SK-N-SH (cell line): ENCODE results near the gene UBTF. TPM values are rescaled to one million over a fixed set of nuclear protein-coding genes. Genes with fewer than 3 reads are reported as not detected.

Experiments used
- CTCF ChIA-PET: fragments of 300-600, 350-600 bp; formaldehyde crosslinking; extraction: SDS; loops from one replicate; lab custom pipeline; 2021; lab: Yijun Ruan, JAX
- POLR2A ChIA-PET: fragments of 350-600 bp; sonication (Branson Sonifier 250); formaldehyde crosslinking; extraction: SDS; loops from one replicate; lab custom pipeline; 2020; ENCODE audit warnings: antibody characterized with exemption, inconsistent platforms; lab: Yijun Ruan, JAX
- DNase-seq: peaks from one replicate; pipeline ENCODE4 v3.0.0; 2012
- H2AFZ ChIP-seq: fragments of 200-600 bp; sonication (generic); 2 replicates; pipeline ENCODE4 v1.8.1; 2016; ENCODE audit warnings: antibody characterized with exemption, mild to moderate bottlenecking, low read depth
- H3F3A ChIP-seq: fragments of 200-600 bp; sonication (generic); replicated peaks from 2 replicates; pipeline ENCODE3; 2016; ENCODE audit warnings: antibody characterized with exemption, mild to moderate bottlenecking; ENCODE audit not compliant: insufficient read depth
- H3K27ac ChIP-seq, 2 experiments: fragments of 200-500 bp in 1 of 2; fragments of 200-600 bp in 1 of 2; sonication (Bioruptor generic) in 1 of 2; sonication (generic), shearing (Covaris generic) in 1 of 2; 2 replicates each; pipeline versions ENCODE4 v1.5.1 to v1.6.1; 2014 to 2016; ENCODE audit warnings: low read depth in 2 of 2, inconsistent platforms in 1 of 2, low read length in 1 of 2, mild to moderate bottlenecking in 1 of 2, mixed read lengths in 1 of 2
- H3K27me3 ChIP-seq: fragments of 200-600 bp; sonication (generic), shearing (Covaris generic); 2 replicates; pipeline ENCODE4 v1.6.1; 2016; ENCODE audit warnings: mixed run types; ENCODE audit not compliant: insufficient read depth
- H3K36me3 ChIP-seq, 2 experiments: fragments of 200-500 bp in 1 of 2; fragments of 200-600 bp in 1 of 2; sonication (Bioruptor generic) in 1 of 2; sonication (generic) in 1 of 2; replicated peaks in 1 of 2; 2 replicates each; pipeline versions ENCODE3 to v1.5.1; 2014 to 2016; ENCODE audit warnings: low read length in 1 of 2, mild to moderate bottlenecking in 1 of 2; ENCODE audit not compliant: insufficient read depth in 2 of 2, control insufficient read depth in 1 of 2
- H3K4me1 ChIP-seq, 2 experiments: fragments of 200-500 bp in 1 of 2; fragments of 200-600 bp in 1 of 2; sonication (Bioruptor generic) in 1 of 2; sonication (generic), shearing (Covaris generic) in 1 of 2; 2 replicates each; pipeline versions ENCODE4 v1.5.1 to v1.6.1; 2014 to 2016; ENCODE audit warnings: low read depth in 1 of 2, low read length in 1 of 2, mixed run types in 1 of 2; ENCODE audit not compliant: insufficient read depth in 2 of 2, control insufficient read depth in 1 of 2
- H3K4me2 ChIP-seq: fragments of 200-600 bp; sonication (generic), shearing (Covaris generic); 2 replicates; pipeline ENCODE4 v1.6.1; 2017; ENCODE audit warnings: mixed run types
- H3K4me3 ChIP-seq, 2 experiments: fragments of 200-500 bp in 1 of 2; fragments of 200-600 bp in 1 of 2; sonication (Bioruptor generic) in 1 of 2; sonication (generic), shearing (Covaris generic) in 1 of 2; 2 replicates each; pipeline versions ENCODE4 v1.5.1 to v1.8.1; 2014 to 2016; ENCODE audit warnings: low read depth in 2 of 2, inconsistent platforms in 1 of 2, low read length in 1 of 2, mild to moderate bottlenecking in 1 of 2, mixed read lengths in 1 of 2, moderate library complexity in 1 of 2
- H3K79me2 ChIP-seq: fragments of 200-600 bp; sonication (generic); 2 replicates; pipeline ENCODE4 v1.8.1; 2017; ENCODE audit warnings: mild to moderate bottlenecking; ENCODE audit not compliant: insufficient read depth
- H3K9ac ChIP-seq: fragments of 200-600 bp; sonication (generic); 2 replicates; pipeline ENCODE4 v1.6.1; 2017; ENCODE audit warnings: mixed run types
- H3K9me2 ChIP-seq: fragments of 200-600 bp; sonication (generic); 2 replicates; pipeline ENCODE4 v1.6.1; 2017; ENCODE audit warnings: mixed run types
- H3K9me3 ChIP-seq: fragments of 200-600 bp; sonication (generic); 2 replicates; pipeline ENCODE4 v1.6.1; 2017; ENCODE audit warnings: mixed run types, mild to moderate bottlenecking, moderate library complexity
- H4K20me1 ChIP-seq: fragments of 200-600 bp; sonication (generic); 2 replicates; pipeline ENCODE4 v1.6.1; 2017; ENCODE audit warnings: mild to moderate bottlenecking, mixed run types; ENCODE audit not compliant: insufficient read depth
- EP300 ChIP-seq, 2 experiments: IDR thresholded peaks; 2 replicates each; pipeline versions ENCODE4 v1.4.0 to v1.6.1; 2012; ENCODE audit warnings: borderline replicate concordance in 1 of 2, low read depth in 1 of 2, low read length in 1 of 2
- EZH2phosphoT487 ChIP-seq: fragments of 200-600 bp; sonication (generic); IDR thresholded peaks from 2 replicates; pipeline ENCODE4 v1.6.1; 2017; ENCODE audit warnings: low read depth, mixed run types, mild to moderate bottlenecking, antibody characterized with exemption, moderate library complexity, borderline replicate concordance
- FOSL2 ChIP-seq: IDR thresholded peaks from 2 replicates; pipeline ENCODE4 v1.4.0; 2012; ENCODE audit warnings: low read depth, mild to moderate bottlenecking, moderate library complexity, borderline replicate concordance
- FOXM1 ChIP-seq: IDR thresholded peaks from 2 replicates; pipeline ENCODE4 v1.4.0; 2012; ENCODE audit warnings: low read depth, mild to moderate bottlenecking
- GATA2 ChIP-seq: sonication (generic); formaldehyde crosslinking; IDR thresholded peaks from 2 replicates; pipeline ENCODE4 v1.5.0; 2020; ENCODE audit warnings: mild to moderate bottlenecking, missing genetic modification reagents
- JUND ChIP-seq: IDR thresholded peaks from 2 replicates; pipeline ENCODE4 v1.4.0; 2012
- NFIC ChIP-seq: IDR thresholded peaks from 2 replicates; pipeline ENCODE4 v1.4.0; 2012; ENCODE audit warnings: borderline replicate concordance
- POLR2AphosphoS5 ChIP-seq: IDR thresholded peaks from 2 replicates; pipeline ENCODE4 v1.6.1; 2012; ENCODE audit warnings: low read depth, low read length
- RCOR1 ChIP-seq: fragments of 150-350 bp; IDR thresholded peaks from 2 replicates; pipeline ENCODE4 v1.6.1; 2017; ENCODE audit warnings: antibody characterized with exemption, low read length
- RFX5 ChIP-seq: IDR thresholded peaks from 2 replicates; pipeline ENCODE4 v1.6.1; 2012; ENCODE audit warnings: mild to moderate bottlenecking, improper control_type of control experiment, low read length
- RXRA ChIP-seq: IDR thresholded peaks from 2 replicates; pipeline ENCODE4 v1.4.0; 2012; ENCODE audit warnings: low read depth, mild to moderate bottlenecking, borderline replicate concordance
- SIN3A ChIP-seq: IDR thresholded peaks from 2 replicates; pipeline ENCODE4 v1.6.1; 2012; ENCODE audit warnings: low read depth, mild to moderate bottlenecking, low read length, moderate library complexity, borderline replicate concordance
- YY1 ChIP-seq: IDR thresholded peaks from 2 replicates; pipeline ENCODE4 v1.4.0; 2012; ENCODE audit warnings: low read depth, mild to moderate bottlenecking
- WGBS: methylation state at CpG from one replicate; pipeline ENCODE4 v1.1.6; 2017; ENCODE audit warnings: low lambda C conversion rate; 5-methylcytosine and 5-hydroxymethylcytosine counted together
- polyA plus RNA-seq, 3 experiments: library from polyadenylated mRNA; depleted of rRNA; stranded (reverse); fragments of >200 nt; gene quantifications; 2 replicates each; pipeline ENCODE4 v1.2.3, GENCODE V29; 2012
- TF ChIP-seq, protein P1 (sequence below): IDR thresholded peaks from 2 replicates; pipeline ENCODE4 v1.6.1; 2012; ENCODE audit warnings: mild to moderate bottlenecking, low read depth, low read length, moderate library complexity
- TF ChIP-seq, protein P2 (sequence below): IDR thresholded peaks from 2 replicates; pipeline ENCODE4; 2012
- TF ChIP-seq, protein P3 (sequence below): IDR thresholded peaks from 2 replicates; pipeline ENCODE4 v1.4.0; 2012; ENCODE audit warnings: low read depth, borderline replicate concordance
- TF ChIP-seq, protein P4 (sequence below): fragments of 200-600 bp; sonication (generic); IDR thresholded peaks from 2 replicates; pipeline ENCODE4 v1.6.1; 2017; ENCODE audit warnings: antibody characterized with exemption, mild to moderate bottlenecking, moderate library complexity
- TF ChIP-seq, protein P5 (sequence below): fragments of 150-350 bp; IDR thresholded peaks from 2 replicates; pipeline ENCODE4 v1.6.1; 2017; ENCODE audit warnings: antibody characterized with exemption, low read length, low read depth, borderline replicate concordance

Gene UBTF
- polyA plus RNA-seq, 1 of the 3 experiments (the other 2 are of a cell fraction): 37.2 TPM

DNA sequence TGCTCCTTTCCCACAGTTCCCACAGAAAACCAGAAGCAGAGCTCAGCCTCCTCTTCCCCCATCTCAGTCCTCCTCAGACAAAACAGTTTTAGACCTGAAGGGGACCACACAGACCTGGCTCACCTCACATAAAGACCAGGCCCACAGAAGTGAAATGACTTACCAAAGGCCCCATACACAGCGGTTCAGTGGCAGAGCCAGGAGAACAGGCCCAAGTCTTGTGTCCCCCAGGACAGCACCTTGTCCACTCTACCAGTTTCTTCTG lies 5.3 kb downstream of the UBTF start:
- no peaks in the 10 kb centered on the region for H3K9me3 ChIP-seq

More for the DNA sequence above, 5.3 kb downstream of the UBTF start:
- Histone ChIP-seq H3K36me3 (peaks cover 42 to 68% of the 10 kb centered on the region in 2 experiments), H2AFZ (no peak overlapping the region), H3K27me3 (no peaks in the 10 kb centered on the region)
- TF ChIP-seq EZH2phosphoT487 (no peak), SIN3A (no peak), EP300 (IDR thresholded peaks at IDR 0.05; ENCODE audit: borderline replicate concordance in 1 of 2, low read depth in 1 of 2, low read length in 1 of 2) (no peak), YY1 (no peak), RXRA (no peak), NFIC (no peak), FOSL2 (no peak), GATA2 (CRISPR knock-in tag) (no peak), POLR2AphosphoS5 (no peak), RCOR1 (no peak), RFX5 (no peak), FOXM1 (no peak), JUND (no peak)
- TF ChIP-seq, protein P1, sequence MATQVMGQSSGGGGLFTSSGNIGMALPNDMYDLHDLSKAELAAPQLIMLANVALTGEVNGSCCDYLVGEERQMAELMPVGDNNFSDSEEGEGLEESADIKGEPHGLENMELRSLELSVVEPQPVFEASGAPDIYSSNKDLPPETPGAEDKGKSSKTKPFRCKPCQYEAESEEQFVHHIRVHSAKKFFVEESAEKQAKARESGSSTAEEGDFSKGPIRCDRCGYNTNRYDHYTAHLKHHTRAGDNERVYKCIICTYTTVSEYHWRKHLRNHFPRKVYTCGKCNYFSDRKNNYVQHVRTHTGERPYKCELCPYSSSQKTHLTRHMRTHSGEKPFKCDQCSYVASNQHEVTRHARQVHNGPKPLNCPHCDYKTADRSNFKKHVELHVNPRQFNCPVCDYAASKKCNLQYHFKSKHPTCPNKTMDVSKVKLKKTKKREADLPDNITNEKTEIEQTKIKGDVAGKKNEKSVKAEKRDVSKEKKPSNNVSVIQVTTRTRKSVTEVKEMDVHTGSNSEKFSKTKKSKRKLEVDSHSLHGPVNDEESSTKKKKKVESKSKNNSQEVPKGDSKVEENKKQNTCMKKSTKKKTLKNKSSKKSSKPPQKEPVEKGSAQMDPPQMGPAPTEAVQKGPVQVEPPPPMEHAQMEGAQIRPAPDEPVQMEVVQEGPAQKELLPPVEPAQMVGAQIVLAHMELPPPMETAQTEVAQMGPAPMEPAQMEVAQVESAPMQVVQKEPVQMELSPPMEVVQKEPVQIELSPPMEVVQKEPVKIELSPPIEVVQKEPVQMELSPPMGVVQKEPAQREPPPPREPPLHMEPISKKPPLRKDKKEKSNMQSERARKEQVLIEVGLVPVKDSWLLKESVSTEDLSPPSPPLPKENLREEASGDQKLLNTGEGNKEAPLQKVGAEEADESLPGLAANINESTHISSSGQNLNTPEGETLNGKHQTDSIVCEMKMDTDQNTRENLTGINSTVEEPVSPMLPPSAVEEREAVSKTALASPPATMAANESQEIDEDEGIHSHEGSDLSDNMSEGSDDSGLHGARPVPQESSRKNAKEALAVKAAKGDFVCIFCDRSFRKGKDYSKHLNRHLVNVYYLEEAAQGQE: no peak
- TF ChIP-seq, protein P2, sequence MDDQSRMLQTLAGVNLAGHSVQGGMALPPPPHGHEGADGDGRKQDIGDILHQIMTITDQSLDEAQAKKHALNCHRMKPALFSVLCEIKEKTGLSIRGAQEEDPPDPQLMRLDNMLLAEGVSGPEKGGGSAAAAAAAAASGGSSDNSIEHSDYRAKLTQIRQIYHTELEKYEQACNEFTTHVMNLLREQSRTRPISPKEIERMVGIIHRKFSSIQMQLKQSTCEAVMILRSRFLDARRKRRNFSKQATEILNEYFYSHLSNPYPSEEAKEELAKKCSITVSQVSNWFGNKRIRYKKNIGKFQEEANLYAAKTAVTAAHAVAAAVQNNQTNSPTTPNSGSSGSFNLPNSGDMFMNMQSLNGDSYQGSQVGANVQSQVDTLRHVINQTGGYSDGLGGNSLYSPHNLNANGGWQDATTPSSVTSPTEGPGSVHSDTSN: no peak
- TF ChIP-seq, protein P3, sequence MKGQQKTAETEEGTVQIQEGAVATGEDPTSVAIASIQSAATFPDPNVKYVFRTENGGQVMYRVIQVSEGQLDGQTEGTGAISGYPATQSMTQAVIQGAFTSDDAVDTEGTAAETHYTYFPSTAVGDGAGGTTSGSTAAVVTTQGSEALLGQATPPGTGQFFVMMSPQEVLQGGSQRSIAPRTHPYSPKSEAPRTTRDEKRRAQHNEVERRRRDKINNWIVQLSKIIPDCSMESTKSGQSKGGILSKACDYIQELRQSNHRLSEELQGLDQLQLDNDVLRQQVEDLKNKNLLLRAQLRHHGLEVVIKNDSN: no peak
- TF ChIP-seq, protein P4, sequence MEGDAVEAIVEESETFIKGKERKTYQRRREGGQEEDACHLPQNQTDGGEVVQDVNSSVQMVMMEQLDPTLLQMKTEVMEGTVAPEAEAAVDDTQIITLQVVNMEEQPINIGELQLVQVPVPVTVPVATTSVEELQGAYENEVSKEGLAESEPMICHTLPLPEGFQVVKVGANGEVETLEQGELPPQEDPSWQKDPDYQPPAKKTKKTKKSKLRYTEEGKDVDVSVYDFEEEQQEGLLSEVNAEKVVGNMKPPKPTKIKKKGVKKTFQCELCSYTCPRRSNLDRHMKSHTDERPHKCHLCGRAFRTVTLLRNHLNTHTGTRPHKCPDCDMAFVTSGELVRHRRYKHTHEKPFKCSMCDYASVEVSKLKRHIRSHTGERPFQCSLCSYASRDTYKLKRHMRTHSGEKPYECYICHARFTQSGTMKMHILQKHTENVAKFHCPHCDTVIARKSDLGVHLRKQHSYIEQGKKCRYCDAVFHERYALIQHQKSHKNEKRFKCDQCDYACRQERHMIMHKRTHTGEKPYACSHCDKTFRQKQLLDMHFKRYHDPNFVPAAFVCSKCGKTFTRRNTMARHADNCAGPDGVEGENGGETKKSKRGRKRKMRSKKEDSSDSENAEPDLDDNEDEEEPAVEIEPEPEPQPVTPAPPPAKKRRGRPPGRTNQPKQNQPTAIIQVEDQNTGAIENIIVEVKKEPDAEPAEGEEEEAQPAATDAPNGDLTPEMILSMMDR: no peak
- TF ChIP-seq, protein P5, sequence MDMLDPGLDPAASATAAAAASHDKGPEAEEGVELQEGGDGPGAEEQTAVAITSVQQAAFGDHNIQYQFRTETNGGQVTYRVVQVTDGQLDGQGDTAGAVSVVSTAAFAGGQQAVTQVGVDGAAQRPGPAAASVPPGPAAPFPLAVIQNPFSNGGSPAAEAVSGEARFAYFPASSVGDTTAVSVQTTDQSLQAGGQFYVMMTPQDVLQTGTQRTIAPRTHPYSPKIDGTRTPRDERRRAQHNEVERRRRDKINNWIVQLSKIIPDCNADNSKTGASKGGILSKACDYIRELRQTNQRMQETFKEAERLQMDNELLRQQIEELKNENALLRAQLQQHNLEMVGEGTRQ: no peak
- TF ChIP-seq, all 33 proteins: peak for 0
- Histone ChIP-seq H3K4me3 (no peak overlapping the region), H3K79me2 (peaks cover 36% of the 10 kb centered on the region), H3K9me2 (no peaks in the 10 kb centered on the region), H3K4me2 (no peak overlapping the region), H3K27ac (no peak overlapping the region), H3K9ac (no peak overlapping the region), H4K20me1 (peaks cover 31% of the 10 kb centered on the region), H3F3A (peaks cover 6% of the 10 kb centered on the region), H3K4me1 (peaks cover 12% of the 10 kb centered on the region in 2 experiments; a peak in 3 of 4 replicates)
- DNase-seq: no peak
- WGBS: 100% methylated on average over 1 of the region's 1 CpG
- POLR2A ChIA-PET: interaction anchor here (1.0 kb wide), 1 partner anchor 131 kb away, joined by 3 read pairs; no protein-coding TSS in a partner anchor
- CTCF ChIA-PET: interaction anchor here (0.9 to 6.7 kb wide), 7 partner anchors 8 to 149 kb away, joined by 3 to 57 read pairs (median 3); partner anchors contain the start of gene FAM171A2
